ENCODE measurements around the gene R3HDML. TPM values are rescaled to one million over a fixed set of nuclear protein-coding genes. Genes with fewer than 3 reads are reported as not detected.

The R3HDML gene
- total RNA-seq, 1 experiment from 2014 or later = not detected

DNA sequence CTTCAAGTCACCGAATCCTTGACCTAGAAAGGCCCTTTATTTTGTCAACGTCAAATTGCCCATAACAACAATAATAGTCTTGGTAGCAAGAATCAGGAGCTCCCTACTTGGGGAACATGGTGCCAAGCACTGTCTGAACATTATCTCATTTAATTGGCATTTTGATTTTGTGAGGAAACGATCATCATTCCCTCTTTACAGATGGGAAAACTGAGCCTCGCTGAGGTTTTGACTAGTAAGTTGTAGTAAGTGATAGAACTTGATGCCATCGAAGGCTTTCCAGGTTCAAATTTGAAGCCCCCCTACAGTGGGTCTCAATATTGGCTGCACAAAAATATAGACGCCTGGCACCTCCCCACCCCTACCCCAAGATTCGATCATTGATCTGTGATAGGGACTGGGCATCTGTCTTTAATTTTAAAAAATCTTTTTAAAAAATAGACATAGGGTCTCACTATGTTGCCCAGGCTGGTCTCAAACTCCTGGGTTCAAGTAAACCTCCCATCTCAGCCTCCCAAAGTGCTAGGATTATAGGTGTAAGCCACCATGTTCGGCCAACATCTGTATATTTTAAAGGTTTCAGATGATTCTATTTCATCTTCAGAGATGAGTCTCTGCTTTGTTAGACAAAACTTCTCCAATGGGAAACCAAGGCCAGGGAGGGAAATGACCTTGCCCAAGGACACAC, 55.4 kb downstream of the R3HDML start:
- DNase-seq = no peak
- Mint-ChIP-seq H3K9me3 (ENCODE audit: low read depth, unreplicated experiment) (no peaks in the 10 kb centered on the region), H3K4me3 (ENCODE audit: low read depth, unreplicated experiment) (no peak overlapping the region), H3K4me1 (ENCODE audit: low read depth, unreplicated experiment) (peaks cover 21% of the 10 kb centered on the region), H3K27ac (ENCODE audit: unreplicated experiment) (no peak overlapping the region), H3K27me3 (ENCODE audit: unreplicated experiment) (no peaks in the 10 kb centered on the region), H3K36me3 (ENCODE audit: insufficient read depth, unreplicated experiment) (peaks cover 14% of the 10 kb centered on the region)
- TF ChIP-seq, protein P1, sequence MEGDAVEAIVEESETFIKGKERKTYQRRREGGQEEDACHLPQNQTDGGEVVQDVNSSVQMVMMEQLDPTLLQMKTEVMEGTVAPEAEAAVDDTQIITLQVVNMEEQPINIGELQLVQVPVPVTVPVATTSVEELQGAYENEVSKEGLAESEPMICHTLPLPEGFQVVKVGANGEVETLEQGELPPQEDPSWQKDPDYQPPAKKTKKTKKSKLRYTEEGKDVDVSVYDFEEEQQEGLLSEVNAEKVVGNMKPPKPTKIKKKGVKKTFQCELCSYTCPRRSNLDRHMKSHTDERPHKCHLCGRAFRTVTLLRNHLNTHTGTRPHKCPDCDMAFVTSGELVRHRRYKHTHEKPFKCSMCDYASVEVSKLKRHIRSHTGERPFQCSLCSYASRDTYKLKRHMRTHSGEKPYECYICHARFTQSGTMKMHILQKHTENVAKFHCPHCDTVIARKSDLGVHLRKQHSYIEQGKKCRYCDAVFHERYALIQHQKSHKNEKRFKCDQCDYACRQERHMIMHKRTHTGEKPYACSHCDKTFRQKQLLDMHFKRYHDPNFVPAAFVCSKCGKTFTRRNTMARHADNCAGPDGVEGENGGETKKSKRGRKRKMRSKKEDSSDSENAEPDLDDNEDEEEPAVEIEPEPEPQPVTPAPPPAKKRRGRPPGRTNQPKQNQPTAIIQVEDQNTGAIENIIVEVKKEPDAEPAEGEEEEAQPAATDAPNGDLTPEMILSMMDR (IDR thresholded peaks at IDR 0.05; ENCODE audit: unreplicated experiment) = no peak
- BruUV-seq (replicated peaks) = no TSS peak
- intact Hi-C loops (cut with micrococcal nuclease; ENCODE audit: unreplicated experiment) = no loop called here
- CTCF ChIA-PET = interaction anchor here (0.6 kb wide), 1 partner anchor 18 kb away, joined by 3 read pairs; no protein-coding TSS in a partner anchor

DNA sequence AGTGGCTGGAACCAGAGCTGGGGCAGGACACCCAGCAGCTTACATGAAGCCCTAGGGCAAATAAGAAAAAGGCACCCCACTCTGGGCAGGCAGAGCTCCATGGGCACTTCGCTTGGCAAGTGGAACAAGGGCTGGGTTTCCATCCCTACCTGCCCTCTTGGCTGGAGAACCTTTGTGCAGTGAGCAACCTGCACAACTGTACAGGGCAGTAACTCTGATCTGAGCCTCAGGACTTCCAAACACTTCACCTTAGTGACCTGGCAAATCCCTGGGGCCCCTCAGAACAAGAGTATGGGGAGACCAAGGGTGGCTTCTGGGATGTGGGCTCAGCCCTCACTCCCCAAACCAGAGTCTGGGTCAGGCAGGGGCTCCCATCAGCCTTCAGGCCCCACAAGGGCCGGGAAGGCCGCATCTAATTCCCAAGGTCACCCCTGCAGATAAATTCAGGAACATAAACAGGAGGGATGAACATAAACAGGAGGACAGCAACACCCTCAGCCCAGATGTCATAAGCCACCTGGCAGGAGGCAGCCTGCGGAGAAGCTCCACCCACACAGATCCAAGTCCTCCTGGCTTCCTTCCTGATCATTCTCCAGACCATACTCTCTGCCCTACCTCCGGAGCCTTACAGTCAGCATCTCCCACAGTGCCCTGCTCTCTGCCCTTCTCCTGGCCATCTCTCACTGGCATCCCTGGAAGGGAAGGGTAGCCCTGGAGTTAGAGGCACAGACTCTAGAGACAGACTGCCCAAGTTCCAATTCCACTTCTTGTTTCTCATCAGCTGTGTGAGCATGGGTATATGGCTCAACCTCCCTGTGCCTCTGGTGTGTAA, 56.1 kb downstream of the R3HDML start:
- intact Hi-C loops (cut with micrococcal nuclease; ENCODE audit: unreplicated experiment) = no loop called here
- H3K36me3 Mint-ChIP-seq (ENCODE audit: insufficient read depth, unreplicated experiment) = peaks cover 14% of the 10 kb centered on the region
- CTCF ChIA-PET = no interaction called here

DNA sequence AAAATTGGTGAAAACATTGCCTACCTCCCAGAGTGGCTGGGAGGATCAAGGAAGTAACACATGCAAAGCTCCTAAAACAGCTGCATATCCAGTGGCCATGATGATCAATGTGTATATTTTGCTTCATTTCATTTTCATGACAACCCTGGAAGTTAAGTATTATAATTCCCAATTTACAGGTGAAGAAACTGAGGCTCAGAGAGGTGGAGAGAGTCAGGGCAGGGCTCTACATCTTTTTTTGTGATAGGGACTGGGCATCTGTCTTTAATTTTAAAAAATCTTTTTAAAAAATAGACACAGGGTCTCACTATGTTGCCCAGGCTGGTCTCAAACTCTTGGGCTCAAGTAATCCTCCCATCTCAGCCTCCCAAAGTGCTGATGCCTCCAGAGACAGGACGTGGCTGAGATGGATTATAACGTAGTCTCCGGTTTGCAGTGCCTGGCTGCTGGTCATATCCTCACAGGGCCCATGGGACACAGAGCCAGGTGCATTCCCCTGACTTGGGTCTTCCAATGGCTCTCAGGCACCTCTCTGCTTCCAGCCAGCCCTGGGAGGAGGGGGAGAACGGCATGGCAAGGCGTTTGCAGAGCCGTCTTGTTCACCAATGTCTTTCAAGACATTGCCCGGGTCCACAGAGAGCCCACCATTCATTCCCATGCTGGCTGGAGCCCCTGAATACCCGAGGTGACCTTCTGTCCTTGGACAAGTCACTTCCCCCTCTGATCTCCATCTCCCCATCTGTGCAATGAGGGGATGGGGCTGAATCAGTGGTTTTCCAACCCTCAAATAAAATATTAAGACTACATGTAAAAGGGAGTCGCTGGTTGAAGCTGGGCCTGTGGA, 57.0 kb downstream of the R3HDML start:
- Mint-ChIP-seq H3K36me3 (ENCODE audit: insufficient read depth, unreplicated experiment) (peaks cover 10% of the 10 kb centered on the region), H3K27me3 (ENCODE audit: unreplicated experiment) (no peaks in the 10 kb centered on the region), H3K27ac (ENCODE audit: unreplicated experiment) (no peak overlapping the region), H3K4me3 (ENCODE audit: low read depth, unreplicated experiment) (no peak overlapping the region), H3K4me1 (ENCODE audit: low read depth, unreplicated experiment) (peaks cover 23% of the 10 kb centered on the region), H3K9me3 (ENCODE audit: low read depth, unreplicated experiment) (no peaks in the 10 kb centered on the region)
- no peak for DNase-seq
- TF ChIP-seq, protein P1 (IDR thresholded peaks at IDR 0.05; ENCODE audit: unreplicated experiment) = no peak
- CTCF ChIA-PET = interaction anchor here (1.5 to 1.7 kb wide), 2 partner anchors 9 to 68 kb away, joined by 3 to 6 read pairs; no protein-coding TSS in a partner anchor
- no TSS peak for BruUV-seq (replicated peaks)
- intact Hi-C loops (cut with micrococcal nuclease; ENCODE audit: unreplicated experiment) = no loop called here

More for the DNA sequence above, 56.1 kb downstream of the R3HDML start:
- no peak for DNase-seq
- Mint-ChIP-seq H3K27me3 (ENCODE audit: unreplicated experiment) (no peaks in the 10 kb centered on the region), H3K4me3 (ENCODE audit: low read depth, unreplicated experiment) (no peak overlapping the region), H3K4me1 (ENCODE audit: low read depth, unreplicated experiment) (peaks cover 23% of the 10 kb centered on the region), H3K9me3 (ENCODE audit: low read depth, unreplicated experiment) (no peaks in the 10 kb centered on the region), H3K27ac (ENCODE audit: unreplicated experiment) (no peak overlapping the region)
- no TSS peak for BruUV-seq (replicated peaks)
- TF ChIP-seq, protein P1 (IDR thresholded peaks at IDR 0.05; ENCODE audit: unreplicated experiment) = no peak

DNA sequence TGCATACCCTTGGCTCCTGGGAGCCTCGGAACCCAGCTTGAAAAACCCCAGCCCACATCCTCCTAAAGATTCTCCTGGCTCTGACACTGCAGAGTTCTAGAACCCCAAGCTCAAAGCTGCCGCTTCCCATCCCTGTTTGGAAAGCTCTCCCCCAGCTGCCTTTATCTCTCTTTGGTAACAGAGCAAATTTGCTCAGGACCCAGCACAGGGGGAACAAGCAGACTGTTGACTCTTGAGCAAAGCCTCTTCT, 57.5 kb downstream of the R3HDML start:
- DNase-seq = no peak
- no peaks in the 10 kb centered on the region for H3K9me3 Mint-ChIP-seq (ENCODE audit: low read depth, unreplicated experiment)
- H3K27ac Mint-ChIP-seq (ENCODE audit: unreplicated experiment) = no peak overlapping the region
- BruUV-seq (replicated peaks) = no TSS peak
- H3K36me3 Mint-ChIP-seq (ENCODE audit: insufficient read depth, unreplicated experiment) = peaks cover 9% of the 10 kb centered on the region
- TF ChIP-seq, protein P1 (IDR thresholded peaks at IDR 0.05; ENCODE audit: unreplicated experiment) = no peak
- CTCF ChIA-PET = interaction anchor here (1.5 to 1.7 kb wide), 2 partner anchors 10 to 67 kb away, joined by 3 to 6 read pairs; no protein-coding TSS in a partner anchor
- peaks cover 22% of the 10 kb centered on the region for H3K4me1 Mint-ChIP-seq (ENCODE audit: low read depth, unreplicated experiment)
- H3K4me3 Mint-ChIP-seq (ENCODE audit: low read depth, unreplicated experiment) = no peak overlapping the region
- H3K27me3 Mint-ChIP-seq (ENCODE audit: unreplicated experiment) = no peaks in the 10 kb centered on the region
- intact Hi-C loops (cut with micrococcal nuclease; ENCODE audit: unreplicated experiment) = no loop called here
